Mesodermal cell (in vitro differentiated cells): ENCODE data around the gene ZDHHC7.

Source experiments
- H3K27ac ChIP-seq: 2 replicates; pipeline ENCODE4 v1.7.0; 2013; ENCODE audit warnings: mild to moderate bottlenecking, low read depth, low read length, moderate library complexity; ENCODE audit not compliant: severe bottlenecking
- H3K36me3 ChIP-seq: 2 replicates; pipeline ENCODE4 v1.7.1; 2013; ENCODE audit warnings: mild to moderate bottlenecking, low read length, moderate library complexity; ENCODE audit not compliant: control insufficient read depth, insufficient read depth
- H3K4me1 ChIP-seq: one replicate; pipeline ENCODE4 v1.7.1; 2013; ENCODE audit warnings: mild to moderate bottlenecking, low read length; ENCODE audit not compliant: insufficient read depth, control insufficient read depth, poor library complexity, severe bottlenecking
- H3K4me3 ChIP-seq: 2 replicates; pipeline ENCODE4 v1.7.0; 2013; ENCODE audit warnings: low read length, control low read depth, mild to moderate bottlenecking; ENCODE audit not compliant: insufficient read depth, poor library complexity, severe bottlenecking; ENCODE audit errors: extremely low read depth
- H3K9me3 ChIP-seq: 2 replicates; pipeline ENCODE4 v1.7.1; 2013; ENCODE audit warnings: mild to moderate bottlenecking, low read length, moderate library complexity; ENCODE audit not compliant: control insufficient read depth
- WGBS, 2 experiments: methylation state at CpG; one replicate each; pipeline ENCODE4 v1.1.5; 2013; ENCODE audit warnings: missing lambda C conversion rate in 2 of 2; ENCODE audit not compliant: insufficient coverage in 2 of 2; 5-methylcytosine and 5-hydroxymethylcytosine counted together

The ZDHHC7 gene

GRCh38 chr16:85005285-85006069, 5.9 kb downstream of the ZDHHC7 start:
- peaks cover 29% of the 10 kb centered on the region for H3K36me3 ChIP-seq
- WGBS, 2 experiments, result 90% methylated on average over 7 to 10 of the region's 11 CpGs
- no peak overlapping the region for H3K4me3 ChIP-seq
- H3K27ac ChIP-seq, result peak overlapping the region; percentile 83
- H3K4me1 ChIP-seq, result peaks cover 45% of the 10 kb centered on the region
- H3K9me3 ChIP-seq, result no peaks in the 10 kb centered on the region

GRCh38 chr16:85004587-85005205, 6.6 kb downstream of the ZDHHC7 start:
- Histone ChIP-seq H3K9me3 (no peaks in the 10 kb centered on the region), H3K4me1 (peaks cover 51% of the 10 kb centered on the region), H3K4me3 (no peak overlapping the region), H3K36me3 (peaks cover 34% of the 10 kb centered on the region), H3K27ac (peak overlapping the region; percentile 83)
- WGBS, 2 experiments, result 82 to 88% methylated on average over 7 to 8 of the region's 10 CpGs

- 86 to 95% methylated on average over 10 to 15 of the region's 16 CpGs for WGBS, 2 experiments
- Histone ChIP-seq H3K4me3 (no peak overlapping the region), H3K4me1 (peaks cover 58% of the 10 kb centered on the region), H3K27ac (no peak overlapping the region), H3K36me3 (peaks cover 32% of the 10 kb centered on the region), H3K9me3 (no peaks in the 10 kb centered on the region)
These were observed 7.4 kb downstream of the ZDHHC7 start for GRCh38 chr16:85003725-85004586.

GRCh38 chr16:85003076-85003475, 8.3 kb downstream of the ZDHHC7 start:
- 92% methylated on average over 12 to 13 of the region's 13 CpGs for WGBS, 2 experiments
- Histone ChIP-seq H3K36me3 (peaks cover 24% of the 10 kb centered on the region), H3K9me3 (no peaks in the 10 kb centered on the region), H3K27ac (no peak overlapping the region), H3K4me3 (no peak overlapping the region), H3K4me1 (peaks cover 61% of the 10 kb centered on the region)

GRCh38 chr16:85002608-85003007, 8.7 kb downstream of the ZDHHC7 start:
- 77 to 79% methylated on average over 9 to 12 of the region's 12 CpGs for WGBS, 2 experiments
- Histone ChIP-seq H3K9me3 (no peaks in the 10 kb centered on the region), H3K4me1 (peaks cover 61% of the 10 kb centered on the region), H3K36me3 (peaks cover 19% of the 10 kb centered on the region), H3K27ac (no peak overlapping the region), H3K4me3 (no peak overlapping the region)

GRCh38 chr16:85002099-85002541, 9.2 kb downstream of the ZDHHC7 start:
- 83 to 90% methylated on average over 5 to 6 of the region's 10 CpGs for WGBS, 2 experiments
- peaks cover 17% of the 10 kb centered on the region for H3K36me3 ChIP-seq
- H3K9me3 ChIP-seq, result no peaks in the 10 kb centered on the region
- H3K4me1 ChIP-seq, result peaks cover 60% of the 10 kb centered on the region
- H3K27ac ChIP-seq, result no peak overlapping the region
- no peak overlapping the region for H3K4me3 ChIP-seq

- Histone ChIP-seq H3K4me1 (peaks cover 47% of the 10 kb centered on the region), H3K4me3 (no peak overlapping the region), H3K36me3 (peaks cover 23% of the 10 kb centered on the region), H3K27ac (peak overlapping the region; percentile 16), H3K9me3 (no peaks in the 10 kb centered on the region)
- WGBS, 2 experiments, result 92 to 96% methylated on average over 10 to 11 of the region's 11 CpGs
These were observed 11.4 kb downstream of the ZDHHC7 start for GRCh38 chr16:84999857-85000480.

GRCh38 chr16:84999200-84999599, 12.1 kb downstream of the ZDHHC7 start:
- no peaks in the 10 kb centered on the region for H3K9me3 ChIP-seq
- H3K4me1 ChIP-seq, result peaks cover 51% of the 10 kb centered on the region
- no peak overlapping the region for H3K27ac ChIP-seq
- 86 to 100% methylated on average over 1 of the region's 3 CpGs for WGBS, 2 experiments
- H3K4me3 ChIP-seq, result no peak overlapping the region
- H3K36me3 ChIP-seq, result peaks cover 28% of the 10 kb centered on the region

- Histone ChIP-seq H3K4me1 (peaks cover 34% of the 10 kb centered on the region), H3K9me3 (no peaks in the 10 kb centered on the region), H3K36me3 (peaks cover 40% of the 10 kb centered on the region), H3K4me3 (no peak overlapping the region), H3K27ac (no peak overlapping the region)
- WGBS, 2 experiments, result 97 to 100% methylated on average over 11 of the region's 11 CpGs
These were observed 15.0 kb downstream of the ZDHHC7 start for GRCh38 chr16:84996365-84996764.

GRCh38 chr16:84995663-84996062, 15.7 kb downstream of the ZDHHC7 start:
- Histone ChIP-seq H3K36me3 (peaks cover 43% of the 10 kb centered on the region), H3K27ac (no peak overlapping the region), H3K4me1 (peaks cover 30% of the 10 kb centered on the region), H3K9me3 (no peaks in the 10 kb centered on the region), H3K4me3 (no peak overlapping the region)
- 90 to 100% methylated on average over 4 to 6 of the region's 8 CpGs for WGBS, 2 experiments
